Stimulated activated CD8-positive, alpha-beta memory T cell treated with anti-CD3 and anti-CD28 coated beads, Interleukin-15, amount 100 ng/mL, for 48 hours (primary cell): Measurements from ENCODE around the gene ANO10.
"Not testable (repeated sequence)": the region's sequence is repeated elsewhere in the genome, so short reads cannot be mapped to it uniquely, and the experiment has no call there.

ENCODE experiments used
- DNase-seq, 2 donors: peaks; one replicate each; pipeline ENCODE4 v3.0.0-alpha.2; 2020; ENCODE audit warnings: low read depth in 2 of 2

The ANO10 gene

DNA sequence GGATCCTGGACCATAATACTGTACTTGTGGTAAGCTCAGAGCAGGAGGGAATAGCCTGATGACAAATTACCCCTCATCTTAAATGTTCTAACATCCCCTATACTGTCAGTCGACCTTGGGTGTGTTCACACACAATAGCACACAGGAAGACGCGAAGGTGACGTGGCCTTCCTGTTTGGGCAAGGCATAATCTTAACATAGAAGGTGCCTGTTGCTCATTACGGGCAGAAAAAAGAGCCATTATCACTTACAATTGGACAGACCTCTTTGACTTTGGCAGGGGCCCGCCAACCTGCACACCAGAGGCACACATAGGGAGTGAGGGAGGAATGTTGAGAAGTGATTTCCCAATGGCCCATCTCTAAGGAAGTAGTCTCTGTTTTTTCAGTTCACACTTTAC is 144.2 kb downstream of the ANO10 start:
- DNase-seq = peak; percentile 37 to 40

DNA sequence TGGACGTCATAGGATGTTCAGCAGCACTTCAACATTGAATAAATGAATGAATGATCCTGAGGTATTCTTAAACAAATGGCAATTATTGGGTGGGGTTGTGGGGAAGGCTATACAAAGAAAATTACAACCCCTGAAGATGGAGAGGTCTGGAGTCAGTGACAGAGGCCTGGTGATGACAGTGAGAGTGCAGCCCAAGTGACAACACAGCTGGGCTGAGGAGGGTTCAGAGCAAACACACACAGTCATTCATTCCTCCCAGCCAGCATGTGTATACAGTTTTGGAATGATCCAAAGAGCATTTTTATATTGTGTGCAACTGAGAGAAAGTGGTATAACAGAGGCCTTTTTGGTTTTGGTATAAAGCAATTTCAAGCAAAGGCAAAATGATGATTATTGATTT is 148.1 kb downstream of the ANO10 start:
- no peak for DNase-seq

DNA sequence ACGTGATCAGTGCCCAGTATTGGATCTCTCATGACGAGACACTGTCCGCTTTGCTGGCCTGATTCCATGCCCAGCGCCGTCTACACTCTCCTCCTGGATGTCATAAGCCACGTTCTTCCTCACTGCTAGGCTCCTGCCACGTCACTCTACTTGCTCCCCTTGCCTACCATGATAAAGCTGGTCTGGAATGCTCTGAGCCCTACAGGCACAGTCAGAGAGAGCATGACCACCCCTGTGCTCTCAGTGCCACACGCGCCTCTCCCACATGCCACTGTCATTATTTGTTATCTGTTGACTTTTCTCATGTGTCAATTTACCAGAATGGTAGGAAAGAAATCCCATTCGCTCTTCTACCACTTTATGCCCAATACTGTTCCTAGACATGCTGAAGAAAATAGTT is 148.6 kb downstream of the ANO10 start:
- DNase-seq = no peak

DNA sequence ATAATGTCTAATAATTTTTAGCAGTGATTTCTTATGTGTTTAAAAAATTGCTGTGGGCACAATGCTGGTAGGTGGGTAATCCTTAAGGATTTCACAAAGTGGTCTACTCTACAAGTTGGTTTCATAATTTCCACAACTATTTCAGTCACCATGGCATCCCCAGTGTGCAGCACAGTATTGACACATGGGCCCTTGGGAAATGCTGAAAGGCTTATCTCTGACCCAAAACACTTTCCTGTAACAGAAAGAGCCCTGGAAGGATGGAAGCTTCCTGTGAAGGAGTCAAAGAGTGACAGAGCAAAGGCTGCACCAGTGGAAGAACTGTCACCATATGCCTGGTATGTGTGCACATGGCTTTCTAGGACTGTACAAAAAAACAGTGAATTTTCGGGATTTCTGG is 153.7 kb downstream of the ANO10 start:
- DNase-seq = no peak

DNA sequence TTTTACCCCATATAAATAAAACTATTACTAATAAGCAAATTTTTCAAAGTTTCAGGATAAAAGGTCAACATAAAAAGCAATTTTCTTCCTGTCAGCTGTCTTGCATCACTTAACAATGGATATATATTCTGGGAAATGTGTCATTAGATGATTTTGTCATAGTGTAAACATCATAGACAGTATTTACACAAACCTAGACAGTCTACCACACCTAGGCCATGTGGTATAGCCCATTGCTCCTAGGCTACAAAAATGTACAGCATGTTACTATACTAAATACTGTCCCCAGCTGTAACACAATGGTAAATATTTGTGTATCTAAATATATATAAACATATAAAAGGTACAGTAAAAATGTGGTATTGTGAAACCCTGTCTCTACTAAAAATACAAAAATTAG is 156.7 kb downstream of the ANO10 start:
- DNase-seq = no peak

DNA sequence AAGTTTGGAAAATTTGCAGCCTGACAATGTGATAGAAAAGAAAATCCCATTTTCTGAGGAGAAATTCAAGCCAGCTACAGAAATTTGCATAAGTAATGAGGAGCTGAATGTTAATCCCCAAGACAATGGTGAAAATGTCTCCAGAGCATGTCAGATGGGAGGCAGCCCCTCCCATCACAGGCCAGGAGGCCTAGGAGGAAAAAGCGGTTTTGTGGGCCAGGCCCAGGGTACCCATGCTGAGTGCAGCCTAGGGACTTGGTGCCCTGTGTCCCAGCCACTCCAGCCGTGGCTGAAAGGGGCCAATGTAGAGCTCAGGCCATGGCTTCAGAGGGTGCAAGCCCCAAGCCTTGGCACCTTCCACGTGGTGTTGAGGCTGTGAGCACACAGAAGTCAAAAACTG is 159.2 kb downstream of the ANO10 start:
- not testable (repeated sequence) for DNase-seq

DNA sequence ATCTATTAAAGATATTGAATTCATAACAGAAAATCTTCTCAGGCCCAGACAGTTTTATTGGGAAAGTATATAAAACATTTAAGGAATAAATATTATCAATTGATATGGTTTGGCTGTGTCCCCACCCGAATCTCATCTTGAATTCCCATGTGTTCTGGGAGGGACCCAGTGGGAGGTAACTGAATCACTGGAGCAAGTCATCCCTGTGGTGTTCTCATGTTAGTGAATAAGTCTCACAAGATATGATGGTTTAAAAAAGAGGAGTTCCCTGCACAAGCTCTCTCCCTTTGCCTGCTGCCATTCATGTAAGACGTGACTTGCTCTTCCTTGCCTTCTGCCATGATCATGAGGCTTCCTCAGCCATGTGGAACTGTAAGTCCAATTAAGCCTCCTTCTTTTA is 160.5 kb downstream of the ANO10 start:
- no peak for DNase-seq

DNA sequence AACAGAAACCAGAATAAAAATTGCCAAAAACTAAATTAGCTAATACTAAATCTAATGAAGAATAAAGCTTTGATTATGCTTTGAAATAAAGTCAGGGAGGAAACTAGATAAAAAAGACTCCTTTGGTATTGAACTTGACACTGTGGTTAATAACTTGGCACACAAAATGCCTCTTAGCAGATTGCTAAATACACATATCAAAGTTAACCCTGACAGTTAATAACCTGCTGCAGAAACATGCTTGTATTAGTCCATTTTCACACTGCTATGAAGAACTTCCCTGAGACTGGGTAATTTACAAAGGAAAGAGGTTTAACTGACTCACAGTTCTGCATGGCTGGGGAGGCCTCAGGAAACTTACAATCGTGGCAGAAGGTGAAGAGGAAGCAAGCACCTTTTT is 164.8 kb downstream of the ANO10 start:
- not testable (repeated sequence) for DNase-seq

DNA sequence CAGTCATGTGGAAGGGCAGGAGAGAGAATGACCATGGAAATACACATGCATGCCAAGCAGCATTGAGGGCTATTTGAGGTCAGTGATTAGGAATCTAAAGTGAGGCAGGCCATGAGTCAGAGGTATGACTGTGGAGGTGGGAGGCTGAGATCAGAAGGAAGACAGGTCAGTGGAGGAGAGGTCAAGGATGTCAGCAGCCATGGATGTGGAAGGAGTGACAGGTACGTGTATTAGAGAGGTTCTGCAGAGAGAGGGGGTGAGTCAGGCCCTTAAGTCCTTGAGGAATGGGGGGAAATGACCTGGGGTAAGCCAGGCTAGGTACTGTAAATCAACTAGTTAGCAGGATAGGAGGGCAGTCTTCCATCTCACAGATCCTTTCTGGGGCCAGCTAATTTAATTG is 166.6 kb downstream of the ANO10 start:
- no peak for DNase-seq

DNA sequence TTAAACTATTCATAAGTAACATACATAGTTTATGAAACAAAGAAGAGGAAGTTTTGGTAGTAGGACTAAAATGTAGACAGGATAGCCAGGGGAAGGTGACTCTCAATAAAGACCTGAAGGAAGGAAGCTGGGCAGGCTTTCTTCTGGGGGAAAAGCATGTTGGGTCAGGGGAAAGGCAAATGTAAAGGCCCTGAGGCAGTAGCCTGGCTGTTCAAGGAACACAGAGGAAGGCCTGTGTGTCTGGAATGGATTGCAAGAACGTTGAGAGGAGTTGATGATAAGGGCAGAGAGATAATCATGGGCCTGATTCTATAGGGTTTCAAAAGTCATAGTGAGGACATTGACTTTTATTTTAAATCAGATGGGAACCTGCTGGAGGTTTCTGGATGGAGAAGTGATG is 167.8 kb downstream of the ANO10 start:
- DNase-seq = no peak

DNA sequence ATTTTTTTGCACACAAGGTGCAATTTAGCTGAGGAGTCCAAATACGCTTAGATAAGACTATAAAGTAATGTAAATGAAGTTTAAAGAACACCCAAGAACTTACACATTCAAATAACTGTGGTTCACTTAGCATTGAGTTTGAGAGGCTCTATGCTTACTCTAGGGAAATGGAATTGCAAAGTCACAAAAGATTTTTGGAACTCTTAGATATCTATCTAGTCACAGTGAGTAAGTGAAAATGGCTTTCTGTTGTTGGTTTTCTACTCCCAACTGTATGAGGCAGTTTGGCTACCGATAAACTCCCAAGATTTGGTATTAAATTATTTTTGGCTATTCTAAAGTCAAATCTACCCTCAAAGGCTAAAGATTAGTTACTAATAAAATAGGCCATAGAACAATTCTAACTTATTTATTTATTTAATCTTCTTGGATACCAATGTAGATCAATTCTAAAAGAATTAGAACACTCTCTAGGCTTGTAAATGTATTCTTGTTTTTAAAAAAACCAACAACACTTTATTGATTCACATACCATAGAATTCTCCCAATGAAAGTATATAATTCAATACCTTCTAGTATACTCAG is 170.0 kb downstream of the ANO10 start:
- no peak for DNase-seq

DNA sequence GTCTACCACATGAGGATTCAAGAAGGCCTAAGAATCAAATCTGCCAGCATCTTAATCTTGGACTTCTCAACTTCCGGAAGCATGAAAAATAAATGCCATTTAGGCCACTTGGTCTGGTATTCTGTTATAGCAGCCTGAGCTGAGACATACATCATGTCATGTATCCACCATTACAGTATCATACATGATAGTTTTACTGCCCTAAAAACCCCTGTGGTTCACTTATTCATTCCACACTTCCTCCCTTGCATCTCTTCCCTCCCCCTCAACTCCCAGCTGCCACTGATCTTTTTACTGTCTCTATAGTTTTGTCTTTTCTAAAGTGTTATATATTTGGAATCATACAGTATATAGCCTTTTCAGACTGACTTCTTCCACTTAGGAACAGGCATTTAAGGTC is 173.7 kb downstream of the ANO10 start:
- DNase-seq = no peak

DNA sequence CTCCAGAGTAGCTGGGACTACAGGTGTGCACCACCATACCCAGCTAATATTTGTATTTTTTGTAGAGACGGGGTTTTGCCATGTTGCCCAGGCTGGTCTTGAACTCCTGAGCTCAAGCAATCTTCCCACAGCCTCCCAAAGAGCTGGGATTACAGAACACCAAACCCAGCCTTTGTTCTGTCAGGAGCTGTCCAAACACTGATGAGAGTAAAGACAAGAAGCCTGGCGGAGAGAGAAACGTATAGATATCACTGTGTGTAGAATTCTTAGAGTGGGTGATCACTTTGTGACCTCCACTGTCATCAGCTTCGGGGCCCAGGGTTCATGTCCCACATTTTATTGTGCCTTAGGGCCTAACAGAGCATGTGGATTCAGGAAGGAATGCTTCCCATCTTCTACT is 176.0 kb downstream of the ANO10 start:
- no peak for DNase-seq

DNA sequence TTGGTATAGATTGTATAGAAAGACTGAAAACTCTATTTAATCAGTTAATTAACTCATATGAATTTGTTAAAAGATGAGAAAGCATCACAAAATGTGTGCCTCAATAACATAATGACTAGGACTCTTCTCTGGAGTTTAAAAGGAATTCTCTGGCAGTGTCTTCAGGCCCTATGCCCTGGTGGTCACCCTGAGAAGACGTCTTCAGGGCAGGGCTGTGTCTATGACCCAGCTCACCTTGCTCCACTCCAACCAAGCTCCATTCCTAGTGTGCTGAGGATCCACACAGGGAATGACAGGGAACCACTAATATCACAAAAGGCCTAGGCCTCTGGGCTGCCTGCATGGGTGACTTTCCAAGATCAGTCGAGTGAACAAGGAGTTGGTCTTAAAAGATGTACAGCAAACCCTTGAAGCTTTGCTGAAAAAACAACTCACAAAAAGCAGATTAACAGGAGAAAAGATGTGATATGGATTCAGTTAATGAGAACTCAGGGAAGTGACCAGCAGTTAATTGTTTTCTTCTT is 178.9 kb downstream of the ANO10 start:
- no peak for DNase-seq

DNA sequence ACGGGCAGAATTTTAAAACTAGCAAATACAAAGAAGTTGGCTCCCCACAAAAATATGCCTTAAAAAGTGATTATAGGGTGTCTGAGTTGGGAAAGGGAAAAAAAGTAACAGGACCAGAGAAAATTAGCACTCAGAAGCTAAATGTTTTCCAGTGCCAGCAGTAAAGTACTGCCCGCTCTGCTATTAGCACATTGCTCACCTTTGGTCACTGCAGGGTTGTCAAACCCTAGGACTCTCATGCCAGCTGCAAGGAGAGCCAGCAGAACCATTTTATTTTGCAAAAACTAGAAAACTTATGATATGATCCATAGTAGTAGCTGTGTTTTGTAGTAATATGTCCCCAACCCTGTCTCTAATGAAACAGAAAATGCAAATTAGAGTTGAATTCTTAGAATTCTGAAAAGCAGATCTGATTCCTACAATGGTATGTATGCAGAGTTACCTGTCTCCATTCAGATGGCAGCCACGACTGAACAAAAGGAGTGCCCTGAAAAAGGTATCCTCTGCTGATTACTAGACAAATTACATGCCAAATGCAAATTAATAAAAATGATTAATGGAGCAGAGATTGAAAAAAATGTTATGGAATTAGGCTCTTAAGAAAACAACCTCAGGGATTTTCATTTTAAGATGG is 185.2 kb downstream of the ANO10 start:
- DNase-seq = no peak

DNA sequence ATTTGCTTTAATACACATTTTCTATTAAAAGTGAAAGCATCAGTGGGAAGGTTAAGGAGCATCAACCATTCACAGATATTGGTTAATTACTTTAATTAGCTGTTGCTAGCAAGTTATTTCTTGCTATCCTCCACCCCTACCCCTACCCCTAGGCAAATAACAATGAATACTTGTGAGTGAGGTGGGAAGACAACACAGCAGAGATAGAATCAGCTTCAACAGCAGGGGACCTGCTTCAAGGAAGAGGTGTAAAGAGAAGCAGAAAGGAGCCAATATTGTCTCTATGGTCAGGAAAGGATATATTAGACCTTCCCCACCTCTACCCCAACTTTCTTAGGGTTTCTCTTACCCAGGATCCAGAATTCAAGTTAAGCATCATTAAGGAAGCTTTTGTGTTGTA is 186.1 kb downstream of the ANO10 start:
- DNase-seq = no peak

DNA sequence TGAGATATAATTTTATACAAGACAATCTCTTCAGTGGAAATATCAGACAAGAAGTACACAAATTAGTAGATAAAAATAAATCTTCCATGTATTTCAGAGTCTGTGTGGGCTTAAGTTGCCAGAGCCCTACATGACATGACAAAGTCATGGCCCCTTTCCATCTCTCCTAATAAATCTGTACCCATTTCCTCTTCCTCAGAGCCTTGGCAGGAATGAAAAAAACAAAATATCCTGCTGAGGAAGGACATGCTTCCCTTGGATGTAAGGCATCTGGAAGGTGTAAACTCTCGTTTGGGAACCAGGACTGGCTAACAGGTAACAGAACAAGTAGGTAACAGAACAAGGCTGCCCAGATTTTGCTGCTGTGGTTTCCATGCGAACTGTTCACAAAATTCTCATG is 187.4 kb downstream of the ANO10 start:
- no peak for DNase-seq

DNA sequence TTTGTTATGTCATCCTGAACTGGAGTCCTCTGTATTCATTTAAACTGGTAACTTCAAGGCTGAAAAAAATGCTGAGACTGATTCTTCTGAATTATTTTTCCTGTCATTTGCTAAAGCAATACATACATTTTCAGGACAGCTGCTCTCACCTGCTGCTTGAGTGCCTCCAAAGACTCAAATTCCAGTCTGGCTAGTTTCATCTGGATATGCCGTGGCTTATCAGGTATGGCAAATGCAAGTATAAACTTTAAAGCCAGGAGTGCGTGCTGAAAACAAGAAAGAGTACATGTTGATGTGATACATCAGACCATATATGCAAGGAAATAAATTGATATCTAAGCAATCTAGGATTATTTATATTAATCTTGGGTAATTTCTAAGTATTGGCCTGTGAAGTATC is 189.3 kb downstream of the ANO10 start:
- no peak for DNase-seq

DNA sequence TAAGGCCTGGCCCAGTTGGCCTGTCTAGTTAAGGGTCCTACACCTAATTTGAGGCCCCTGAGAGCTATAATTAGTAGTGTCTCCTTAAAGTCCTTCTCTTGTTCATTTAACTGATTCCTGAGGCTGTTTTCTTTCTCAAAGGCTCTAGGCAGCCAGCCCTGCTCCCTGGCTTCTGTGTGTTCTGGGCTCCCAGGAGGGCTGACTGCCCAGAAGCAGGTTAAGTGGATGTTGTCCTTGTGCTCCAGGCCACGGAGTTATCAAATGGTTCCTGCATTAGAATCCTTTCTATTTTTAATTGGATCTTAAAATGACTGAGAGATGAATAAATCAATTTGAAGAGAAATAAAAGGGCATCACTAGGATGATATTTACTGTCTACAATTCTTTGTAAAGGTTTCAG is 195.4 kb downstream of the ANO10 start:
- DNase-seq = no peak

DNA sequence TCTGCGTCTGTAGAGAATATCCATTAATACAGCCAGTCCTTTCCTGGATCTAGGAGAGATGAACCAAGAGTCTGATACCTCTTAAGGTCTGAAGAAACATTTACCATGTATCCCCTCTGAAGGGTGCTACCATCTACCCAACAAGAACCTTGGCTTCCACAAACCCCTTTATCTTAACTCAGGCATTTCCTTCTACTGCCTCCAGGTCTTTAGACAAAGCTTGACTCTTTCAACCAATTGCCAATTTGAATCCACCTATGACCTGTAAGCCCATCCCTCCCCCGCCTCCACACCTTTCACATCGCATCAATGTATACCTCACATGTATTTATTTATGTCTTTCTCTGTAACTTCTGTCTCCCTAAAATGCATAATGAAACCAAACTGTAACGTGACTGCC is 196.0 kb downstream of the ANO10 start:
- DNase-seq = no peak

DNA sequence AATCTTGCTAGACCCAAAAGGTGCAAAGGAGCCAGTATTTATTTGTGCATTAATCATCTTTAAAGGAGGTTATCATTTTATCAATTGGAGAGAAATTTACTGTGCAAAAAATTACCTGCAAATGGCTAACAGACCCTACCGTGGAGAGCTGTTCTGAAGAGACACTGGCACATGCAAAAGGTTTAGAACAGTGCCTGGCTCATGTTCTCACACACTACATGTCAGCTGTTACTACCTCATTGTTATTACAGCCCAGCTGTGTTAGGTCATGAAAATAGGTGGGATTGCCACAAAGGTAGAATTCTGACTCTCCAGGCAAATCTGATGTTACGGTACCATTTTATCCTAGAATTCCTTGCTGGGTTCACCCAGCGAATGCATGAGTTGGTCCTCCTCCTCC is 198.2 kb downstream of the ANO10 start:
- no peak for DNase-seq

DNA sequence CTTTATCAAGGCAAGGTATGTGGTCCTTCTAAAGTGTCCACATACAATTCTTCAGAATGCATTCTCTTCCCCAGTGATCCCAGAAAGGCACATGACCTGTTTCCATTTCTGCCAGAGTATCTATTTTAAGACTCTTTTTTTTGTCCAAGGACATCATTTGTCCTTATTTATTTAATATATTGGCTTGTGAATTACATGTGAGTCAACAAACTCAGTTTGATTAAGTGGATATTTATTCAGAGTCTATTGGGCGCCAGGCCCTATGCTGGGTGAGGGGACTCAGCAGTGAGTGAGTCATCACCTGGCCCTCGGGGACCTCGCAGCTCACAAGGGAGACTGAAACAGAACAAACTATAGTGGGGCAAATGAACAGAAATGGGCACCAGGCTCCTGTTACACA is 198.7 kb downstream of the ANO10 start:
- DNase-seq = no peak

DNA sequence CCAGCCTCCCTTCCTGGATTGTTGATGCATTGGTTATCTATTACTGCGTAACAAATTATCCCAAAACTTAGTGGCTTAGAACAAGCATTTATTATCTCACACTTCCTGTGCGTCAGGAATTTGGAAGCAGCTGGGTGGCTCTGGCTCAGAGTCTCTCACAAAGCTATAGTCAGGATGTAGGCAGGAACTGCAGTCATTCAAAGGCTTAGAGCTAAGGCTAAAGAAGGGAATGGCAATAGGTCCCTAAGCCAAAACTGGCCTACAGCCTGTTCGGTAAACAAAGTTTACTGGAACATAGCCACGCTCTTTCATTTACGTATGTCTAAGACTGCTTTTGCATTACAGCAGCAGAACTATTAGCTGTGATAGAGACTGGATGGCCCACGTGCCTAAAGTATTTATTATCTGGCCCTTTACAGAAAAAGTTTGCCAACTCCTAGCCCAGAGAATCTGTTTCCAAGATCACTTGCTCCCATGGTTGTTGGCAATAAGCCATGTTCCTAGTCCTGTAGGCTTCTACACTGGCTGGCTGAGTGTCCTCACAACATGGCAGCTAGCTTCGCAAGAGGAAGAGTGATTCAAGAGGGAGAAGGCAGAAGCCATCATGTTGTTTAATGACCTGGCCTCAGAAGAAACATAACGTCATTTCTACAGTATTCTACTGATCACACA is 203.1 kb downstream of the ANO10 start:
- no peak for DNase-seq
